ENCODE data around the gene GJC1.

Gene GJC1

GRCh38 chr17:44798356-44798755, 31.7 kb downstream of the GJC1 start:
- no peak for DNase-seq (ENCODE audit: low spot score)

GRCh38 chr17:44797802-44798201, 32.3 kb downstream of the GJC1 start:
- DNase-seq (ENCODE audit: low spot score): no peak

GRCh38 chr17:44796731-44797130, 33.4 kb downstream of the GJC1 start:
- no peak for DNase-seq (ENCODE audit: low spot score)

- no peak for DNase-seq (ENCODE audit: low spot score)
These were observed 34.2 kb downstream of the GJC1 start for GRCh38 chr17:44795928-44796327.

- DNase-seq (ENCODE audit: low spot score): no peak
These were observed 34.7 kb downstream of the GJC1 start for GRCh38 chr17:44795421-44795820.

GRCh38 chr17:44794851-44795413, 35.2 kb downstream of the GJC1 start:
- DNase-seq (ENCODE audit: low spot score): peak; percentile 99

GRCh38 chr17:44793885-44794842, 35.9 kb downstream of the GJC1 start:
- no peak for DNase-seq (ENCODE audit: low spot score)

- no peak for DNase-seq (ENCODE audit: low spot score)
These were observed 37.8 kb downstream of the GJC1 start for GRCh38 chr17:44792276-44792675.

- no peak for DNase-seq (ENCODE audit: low spot score)
These were observed 41.9 kb downstream of the GJC1 start for GRCh38 chr17:44788139-44788538.

GRCh38 chr17:44787271-44787940, 42.7 kb downstream of the GJC1 start:
- DNase-seq (ENCODE audit: low spot score): no peak

GRCh38 chr17:44786551-44787081, 43.5 kb downstream of the GJC1 start:
- no peak for DNase-seq (ENCODE audit: low spot score)

- DNase-seq (ENCODE audit: low spot score): no peak
These were observed 44.2 kb downstream of the GJC1 start for GRCh38 chr17:44785921-44786320.

- DNase-seq (ENCODE audit: low spot score): no peak
These were observed 47.7 kb downstream of the GJC1 start for GRCh38 chr17:44782326-44782850.

- peak; percentile 67 for DNase-seq (ENCODE audit: low spot score)
These were observed 48.3 kb downstream of the GJC1 start for GRCh38 chr17:44781551-44782325.

- DNase-seq (ENCODE audit: low spot score): no peak
These were observed 49.1 kb downstream of the GJC1 start for GRCh38 chr17:44780845-44781480.

GRCh38 chr17:44780161-44780560, 49.9 kb downstream of the GJC1 start:
- DNase-seq (ENCODE audit: low spot score): no peak

GRCh38 chr17:44779211-44780025, 50.7 kb downstream of the GJC1 start:
- peak; percentile 79 for DNase-seq (ENCODE audit: low spot score)

- DNase-seq (ENCODE audit: low spot score): no peak
These were observed 51.4 kb downstream of the GJC1 start for GRCh38 chr17:44778656-44779210.

- DNase-seq (ENCODE audit: low spot score): no peak
These were observed 52.4 kb downstream of the GJC1 start for GRCh38 chr17:44777394-44778348.

All from kidney capillary endothelial cell (primary cell).